ENCODE measurements around the gene DDX41. TPM values are rescaled to one million over a fixed set of nuclear protein-coding genes. Genes with fewer than 3 reads are reported as not detected.

Gene DDX41
- total and polyA plus RNA-seq, 8 donors: 24.3 to 88.1 (median 42.7) TPM

DNA sequence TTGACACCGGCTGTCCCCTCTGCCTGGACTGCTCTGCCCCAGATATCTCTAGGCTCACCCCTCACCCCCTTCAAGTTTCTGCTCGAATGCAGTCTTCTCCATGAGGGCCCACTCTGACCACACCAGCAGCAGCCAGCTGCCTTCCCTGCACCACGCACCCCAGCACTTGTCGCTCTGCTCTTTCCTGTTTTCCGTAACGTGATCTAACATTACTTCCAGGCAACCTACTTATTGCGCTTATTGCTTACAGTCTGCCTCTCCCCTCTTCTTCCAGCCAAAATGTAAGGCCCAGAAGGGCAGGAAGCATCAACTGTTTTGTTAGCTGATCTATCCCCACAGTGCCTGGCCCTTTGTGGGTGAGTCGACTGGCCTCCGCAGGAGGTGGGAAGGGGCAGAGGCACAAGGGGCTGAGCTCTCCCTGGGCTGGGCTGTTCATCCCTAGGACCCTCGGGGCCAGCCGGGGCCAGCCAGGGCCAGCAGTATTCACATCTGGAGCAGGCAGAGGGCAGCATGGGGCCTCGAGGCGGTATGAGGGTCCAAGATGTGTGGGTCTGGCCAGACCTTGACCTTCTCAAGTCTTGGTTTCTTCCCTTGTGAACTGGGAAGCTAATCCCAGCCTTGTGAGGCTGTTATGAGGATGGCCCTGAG, 31.7 kb downstream of the DDX41 start:
- intact Hi-C loops (cut with DNase I): no loop called here
- DNase-seq (peak in 1 of 6 donors; percentile 55), ATAC-seq (no peak), FAIRE-seq (no peak)
- H3K4me3 ChIP-seq: no peak overlapping the region
- H3K27me3 ChIP-seq: no peaks in the 10 kb centered on the region
- H3K9me3 ChIP-seq: no peaks in the 10 kb centered on the region
- H3K27ac ChIP-seq: no peak overlapping the region
- TF ChIP-seq, protein P1, sequence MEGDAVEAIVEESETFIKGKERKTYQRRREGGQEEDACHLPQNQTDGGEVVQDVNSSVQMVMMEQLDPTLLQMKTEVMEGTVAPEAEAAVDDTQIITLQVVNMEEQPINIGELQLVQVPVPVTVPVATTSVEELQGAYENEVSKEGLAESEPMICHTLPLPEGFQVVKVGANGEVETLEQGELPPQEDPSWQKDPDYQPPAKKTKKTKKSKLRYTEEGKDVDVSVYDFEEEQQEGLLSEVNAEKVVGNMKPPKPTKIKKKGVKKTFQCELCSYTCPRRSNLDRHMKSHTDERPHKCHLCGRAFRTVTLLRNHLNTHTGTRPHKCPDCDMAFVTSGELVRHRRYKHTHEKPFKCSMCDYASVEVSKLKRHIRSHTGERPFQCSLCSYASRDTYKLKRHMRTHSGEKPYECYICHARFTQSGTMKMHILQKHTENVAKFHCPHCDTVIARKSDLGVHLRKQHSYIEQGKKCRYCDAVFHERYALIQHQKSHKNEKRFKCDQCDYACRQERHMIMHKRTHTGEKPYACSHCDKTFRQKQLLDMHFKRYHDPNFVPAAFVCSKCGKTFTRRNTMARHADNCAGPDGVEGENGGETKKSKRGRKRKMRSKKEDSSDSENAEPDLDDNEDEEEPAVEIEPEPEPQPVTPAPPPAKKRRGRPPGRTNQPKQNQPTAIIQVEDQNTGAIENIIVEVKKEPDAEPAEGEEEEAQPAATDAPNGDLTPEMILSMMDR (IDR thresholded peaks at IDR 0.05): no peak
- no peaks in the 10 kb centered on the region for H3K36me3 ChIP-seq
- 80 to 82% methylated on average over 13 of the region's 13 CpGs for WGBS, 2 donors
- H3K4me1 ChIP-seq: no peaks in the 10 kb centered on the region

DNA sequence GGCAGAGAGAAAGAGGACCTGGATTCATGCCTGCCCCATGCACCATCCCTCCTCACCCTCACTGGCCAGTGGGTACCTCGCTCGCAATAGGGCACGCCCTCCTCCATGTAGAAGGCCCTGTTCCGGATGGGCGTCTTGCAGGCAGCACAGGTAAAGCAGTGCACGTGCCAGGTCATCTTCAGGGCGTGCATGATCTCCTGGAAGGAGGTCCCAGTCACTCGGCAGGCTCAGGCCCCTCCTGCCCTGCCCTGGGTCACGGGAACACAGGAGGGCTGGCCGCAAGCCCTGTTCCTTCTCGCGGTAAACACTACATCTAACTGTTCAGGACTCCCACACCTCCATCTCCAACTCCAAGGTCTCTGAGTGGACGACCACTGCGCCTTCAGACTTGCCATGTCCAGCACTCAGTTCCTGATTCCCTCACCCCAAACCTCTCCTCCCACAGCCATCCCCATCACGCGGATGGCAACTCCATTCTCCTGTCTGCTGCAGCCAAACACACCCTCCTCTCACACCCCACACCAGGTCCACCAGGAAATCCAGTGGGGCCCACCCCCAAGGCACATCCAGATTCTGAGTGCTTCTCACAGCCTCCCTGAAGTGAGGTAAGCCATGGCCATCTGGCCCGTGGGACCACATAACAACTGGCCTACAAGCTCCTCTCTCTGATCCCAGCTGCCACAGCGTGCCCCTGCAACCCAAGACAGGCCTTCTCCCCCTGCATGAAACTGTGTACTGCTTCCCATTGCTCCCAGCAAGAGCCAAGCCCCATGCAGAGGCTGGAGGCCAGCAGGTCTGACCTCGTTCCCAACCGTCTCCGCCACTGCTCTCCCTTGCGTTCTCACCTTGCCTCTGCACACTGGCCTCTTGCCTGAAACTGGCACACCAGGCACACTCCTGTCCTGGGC, 32.5 kb downstream of the DDX41 start:
- H3K4me1 ChIP-seq: peaks cover 0 to 3% (median 0%) of the 10 kb centered on the region in 3 donors
- H3K4me3 ChIP-seq: no peak overlapping the region
- DNase-seq: peak in 1 of 6 donors; percentile 44
- no peak overlapping the region for H3K27ac ChIP-seq
- intact Hi-C loops (cut with DNase I): no loop called here
- TF ChIP-seq, protein P1 (IDR thresholded peaks at IDR 0.05): no peak
- 86 to 90% methylated on average over 22 of the region's 22 CpGs for WGBS, 2 donors
- no peaks in the 10 kb centered on the region for H3K9me3 ChIP-seq
- ATAC-seq: no peak
- no peaks in the 10 kb centered on the region for H3K36me3 ChIP-seq
- FAIRE-seq: no peak
- no peaks in the 10 kb centered on the region for H3K27me3 ChIP-seq

DNA sequence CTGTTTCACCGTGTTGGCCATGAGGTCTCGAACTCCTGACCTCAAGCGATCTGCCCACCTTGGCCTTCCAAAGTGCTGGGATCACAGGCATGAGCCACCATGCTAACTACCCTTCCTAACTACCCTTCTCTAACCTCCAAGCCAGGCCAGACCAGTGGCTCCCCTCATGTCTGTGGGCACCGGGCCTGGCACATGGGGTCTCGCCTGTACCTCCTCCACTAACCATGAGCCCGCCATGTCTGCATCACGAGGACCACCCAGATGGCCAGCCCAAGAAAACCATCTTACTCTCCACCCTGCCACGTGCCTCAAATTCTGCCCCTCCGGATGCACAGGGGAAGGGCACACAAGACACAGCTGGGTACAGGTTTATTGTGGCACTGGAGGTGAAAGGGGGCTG, 33.7 kb downstream of the DDX41 start:
- no peaks in the 10 kb centered on the region for H3K27me3 ChIP-seq
- TF ChIP-seq, protein P1 (IDR thresholded peaks at IDR 0.05): no peak
- no peaks in the 10 kb centered on the region for H3K36me3 ChIP-seq
- intact Hi-C loops (cut with DNase I): no loop called here
- H3K9me3 ChIP-seq: no peaks in the 10 kb centered on the region
- no peak overlapping the region for H3K4me3 ChIP-seq
- DNase-seq (peak in 1 of 6 donors; percentile 35), FAIRE-seq (no peak), ATAC-seq (no peak)
- no peak overlapping the region for H3K27ac ChIP-seq
- H3K4me1 ChIP-seq: peaks cover 0 to 3% (median 0%) of the 10 kb centered on the region in 3 donors
- WGBS, 2 donors: 92 to 96% methylated on average over 9 of the region's 9 CpGs

DNA sequence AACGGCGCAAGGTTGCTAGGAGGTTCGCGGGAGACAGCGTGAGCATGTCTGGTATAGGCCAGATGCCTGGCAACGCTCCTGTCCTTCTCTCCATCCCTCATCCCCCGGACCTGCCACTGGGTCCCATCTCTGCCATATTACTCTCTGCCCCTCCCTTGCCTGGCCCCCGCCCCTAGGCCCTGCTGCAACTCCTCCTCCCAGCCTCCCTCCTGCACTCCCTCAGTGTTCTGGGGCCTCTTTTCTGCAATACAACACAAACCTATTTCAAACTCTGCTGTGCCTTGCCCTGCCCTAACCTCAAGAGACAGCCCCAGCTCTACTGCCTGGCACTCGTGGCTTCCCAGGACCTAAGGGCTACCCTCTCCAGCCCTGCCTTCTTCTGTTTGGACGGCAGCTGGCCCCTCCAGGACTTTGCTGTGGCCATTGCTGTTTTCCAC, 34.4 kb downstream of the DDX41 start:
- 94 to 96% methylated on average over 10 of the region's 10 CpGs for WGBS, 2 donors
- no peaks in the 10 kb centered on the region for H3K36me3 ChIP-seq
- no peak for ATAC-seq

More for the DNA sequence above, 34.4 kb downstream of the DDX41 start:
- no peaks in the 10 kb centered on the region for H3K9me3 ChIP-seq
- H3K27ac ChIP-seq: no peak overlapping the region
- TF ChIP-seq, protein P1 (IDR thresholded peaks at IDR 0.05): no peak
- peak in 1 of 6 donors; percentile 35 for DNase-seq
- H3K4me1 ChIP-seq: peaks cover 0 to 3% (median 0%) of the 10 kb centered on the region in 3 donors
- no peak for FAIRE-seq
- no peaks in the 10 kb centered on the region for H3K27me3 ChIP-seq
- intact Hi-C loops (cut with DNase I): no loop called here
- H3K4me3 ChIP-seq: no peak overlapping the region

All from pancreas (tissue), 10 donors.